Measurements from ENCODE around the gene CST6.

The CST6 gene

GRCh38 chr11:66011785-66012303 lies at the start of gene CST6:
Gene CST6, plus strand, starts transcription at chr11:66012008. Its CDS starts 37 bp downstream, at chr11:66012045.
- no peak for DNase-seq

- no peak for DNase-seq
Measured at GRCh38 chr11:65962141-65962564, 49.7 kb upstream of the CST6 start.

GRCh38 chr11:65964906-65965305 lies 46.9 kb upstream of the CST6 start:
- DNase-seq = no peak

GRCh38 chr11:65965986-65966762 lies 45.6 kb upstream of the CST6 start:
- DNase-seq = no peak

GRCh38 chr11:65967329-65967934 lies 44.4 kb upstream of the CST6 start:
- DNase-seq = no peak

GRCh38 chr11:65968600-65969482 lies 43.0 kb upstream of the CST6 start:
- DNase-seq = no peak

GRCh38 chr11:65972116-65972515 lies 39.7 kb upstream of the CST6 start:
- no peak for DNase-seq

GRCh38 chr11:65973439-65974110 lies 38.2 kb upstream of the CST6 start:
- no peak for DNase-seq

- no peak for DNase-seq
Measured at GRCh38 chr11:65975771-65976170, 36.0 kb upstream of the CST6 start.

- no peak for DNase-seq
Measured at GRCh38 chr11:65976216-65977176, 35.3 kb upstream of the CST6 start.

- DNase-seq = no peak
Measured at GRCh38 chr11:65977621-65978390, 34.0 kb upstream of the CST6 start.

- DNase-seq = no peak
Measured at GRCh38 chr11:65978391-65979238, 33.2 kb upstream of the CST6 start.

GRCh38 chr11:65979261-65979759 lies 32.5 kb upstream of the CST6 start:
- no peak for DNase-seq

GRCh38 chr11:65981101-65981740 lies 30.6 kb upstream of the CST6 start:
- DNase-seq = no peak

GRCh38 chr11:65981972-65982823 lies 29.6 kb upstream of the CST6 start:
- DNase-seq = no peak

GRCh38 chr11:65982824-65983588 lies 28.8 kb upstream of the CST6 start:
- no peak for DNase-seq

- no peak for DNase-seq
Measured at GRCh38 chr11:65983589-65983987, 28.2 kb upstream of the CST6 start.

Measured in NCI-H1417 treated with DMSO at 0.1 percent for 48 hours (cell line).